Measurements from ENCODE around the gene PPP1R3A.

- TF ChIP-seq CTCF (IDR thresholded peaks at IDR 0.05) (no peak), POLR2AphosphoS5 (IDR thresholded peaks at IDR 0.05; ENCODE audit: low read depth, low read length) (no peak), SIN3A (IDR thresholded peaks at IDR 0.05; ENCODE audit: borderline replicate concordance, insufficient read depth, low read depth, low read length) (no peak), REST (IDR thresholded peaks at IDR 0.05; ENCODE audit: insufficient read depth in 1 of 2, low read depth in 2 of 2, low read length in 1 of 2) (no peak)
Observed at GRCh38 chr7:113832196-113832745, 86.5 kb downstream of the PPP1R3A start.
